ENCODE results near the gene SNRNP70. TPM values are rescaled to one million over a fixed set of nuclear protein-coding genes. Genes with fewer than 3 reads are reported as not detected.
"Not testable (repeated sequence)": the region's sequence is repeated elsewhere in the genome, so short reads cannot be mapped to it uniquely, and the experiment has no call there.

Gene SNRNP70
- polyA plus RNA-seq, 3 donors, result 27.4 to 360 (median 40.4) TPM

DNA sequence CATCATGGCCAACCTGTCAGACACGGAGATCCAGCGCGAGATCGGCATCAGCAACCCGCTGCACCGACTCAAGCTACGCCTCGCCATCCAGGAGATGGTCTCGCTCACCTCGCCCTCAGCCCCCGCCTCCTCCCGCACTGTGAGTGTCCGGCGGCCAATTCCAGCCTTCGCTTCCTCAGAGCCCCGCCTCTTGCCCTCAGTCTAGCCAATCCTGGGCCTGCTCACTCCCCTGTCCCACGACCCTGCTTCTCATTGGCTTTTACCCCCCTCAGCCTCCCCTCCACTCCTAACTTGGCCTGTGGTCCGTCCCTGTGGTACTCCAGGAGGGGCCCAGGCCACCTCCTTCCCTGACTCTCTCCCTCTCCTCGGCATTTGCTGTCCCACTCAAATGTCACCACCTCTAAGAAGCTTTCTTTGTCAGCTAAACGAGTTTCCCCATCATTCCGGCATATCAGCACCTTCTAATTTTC, 57.6 kb downstream of the SNRNP70 start:
- TF ChIP-seq, protein P1, sequence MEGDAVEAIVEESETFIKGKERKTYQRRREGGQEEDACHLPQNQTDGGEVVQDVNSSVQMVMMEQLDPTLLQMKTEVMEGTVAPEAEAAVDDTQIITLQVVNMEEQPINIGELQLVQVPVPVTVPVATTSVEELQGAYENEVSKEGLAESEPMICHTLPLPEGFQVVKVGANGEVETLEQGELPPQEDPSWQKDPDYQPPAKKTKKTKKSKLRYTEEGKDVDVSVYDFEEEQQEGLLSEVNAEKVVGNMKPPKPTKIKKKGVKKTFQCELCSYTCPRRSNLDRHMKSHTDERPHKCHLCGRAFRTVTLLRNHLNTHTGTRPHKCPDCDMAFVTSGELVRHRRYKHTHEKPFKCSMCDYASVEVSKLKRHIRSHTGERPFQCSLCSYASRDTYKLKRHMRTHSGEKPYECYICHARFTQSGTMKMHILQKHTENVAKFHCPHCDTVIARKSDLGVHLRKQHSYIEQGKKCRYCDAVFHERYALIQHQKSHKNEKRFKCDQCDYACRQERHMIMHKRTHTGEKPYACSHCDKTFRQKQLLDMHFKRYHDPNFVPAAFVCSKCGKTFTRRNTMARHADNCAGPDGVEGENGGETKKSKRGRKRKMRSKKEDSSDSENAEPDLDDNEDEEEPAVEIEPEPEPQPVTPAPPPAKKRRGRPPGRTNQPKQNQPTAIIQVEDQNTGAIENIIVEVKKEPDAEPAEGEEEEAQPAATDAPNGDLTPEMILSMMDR (IDR thresholded peaks at IDR 0.05), result no peak
- no peak overlapping the region for H3K27ac ChIP-seq (ENCODE audit: low read depth in 1 of 2, low read length in 2 of 2)
- Mint-ChIP-seq H3K27me3 (ENCODE audit: low read depth in 3 of 3) (peaks cover 29 to 39% (median 37%) of the 10 kb centered on the region in 3 donors), H3K27ac (no peak overlapping the region), H3K4me1 (peaks cover 17% of the 10 kb centered on the region), H3K36me3 (no peaks in the 10 kb centered on the region), H3K4me3 (peak overlapping the region; percentile 70 to 90), H3K9me3 (peaks cover 0 to 4% (median 0%) of the 10 kb centered on the region in 7 donors)
- intact Hi-C loops (cut with micrococcal nuclease), result no loop called here
- H3K9ac ChIP-seq (ENCODE audit: insufficient read depth, low read length, poor library complexity, severe bottlenecking), result no peak overlapping the region
- H3K79me2 ChIP-seq (ENCODE audit: insufficient read depth, low read length), result no peaks in the 10 kb centered on the region
- H3K9me3 ChIP-seq (replicated peaks in 1 of 2; ENCODE audit: control insufficient read depth in 1 of 2, insufficient read depth in 1 of 2, low read length in 2 of 2), result no peaks in the 10 kb centered on the region
- peaks cover 0 to 11% of the 10 kb centered on the region in 2 donors for H3K27me3 ChIP-seq (ENCODE audit: control insufficient read depth in 2 of 2, insufficient read depth in 2 of 2, low read length in 2 of 2)
- H2AFZ ChIP-seq (ENCODE audit: insufficient read depth, low read depth, low read length, poor library complexity, severe bottlenecking), result peak overlapping the region; percentile 81
- peak overlapping the region in 2 of 3 experiments; percentile 19 to 71 for H3K4me3 ChIP-seq (replicated peaks in 1 of 3; ENCODE audit: low read depth in 2 of 3, low read length in 3 of 3)
- 4% methylated on average over 21 of the region's 21 CpGs for WGBS (ENCODE audit: insufficient coverage)
- H3K4me2 ChIP-seq (replicated peaks; ENCODE audit: extremely low read depth, low read length, poor library complexity, severe bottlenecking), result peak overlapping the region; percentile 84
- H4K20me1 ChIP-seq (ENCODE audit: insufficient read depth, low read length), result no peaks in the 10 kb centered on the region
- no peaks in the 10 kb centered on the region for H3K36me3 ChIP-seq (replicated peaks in 1 of 2; ENCODE audit: control insufficient read depth in 1 of 2, insufficient read depth in 2 of 2, low read length in 2 of 2)
- peaks cover 12 to 16% of the 10 kb centered on the region in 2 donors for H3K4me1 ChIP-seq (ENCODE audit: control insufficient read depth in 1 of 2, insufficient read depth in 2 of 2, low read length in 2 of 2)
- peak; percentile 60 to 74 (median 62) for DNase-seq

DNA sequence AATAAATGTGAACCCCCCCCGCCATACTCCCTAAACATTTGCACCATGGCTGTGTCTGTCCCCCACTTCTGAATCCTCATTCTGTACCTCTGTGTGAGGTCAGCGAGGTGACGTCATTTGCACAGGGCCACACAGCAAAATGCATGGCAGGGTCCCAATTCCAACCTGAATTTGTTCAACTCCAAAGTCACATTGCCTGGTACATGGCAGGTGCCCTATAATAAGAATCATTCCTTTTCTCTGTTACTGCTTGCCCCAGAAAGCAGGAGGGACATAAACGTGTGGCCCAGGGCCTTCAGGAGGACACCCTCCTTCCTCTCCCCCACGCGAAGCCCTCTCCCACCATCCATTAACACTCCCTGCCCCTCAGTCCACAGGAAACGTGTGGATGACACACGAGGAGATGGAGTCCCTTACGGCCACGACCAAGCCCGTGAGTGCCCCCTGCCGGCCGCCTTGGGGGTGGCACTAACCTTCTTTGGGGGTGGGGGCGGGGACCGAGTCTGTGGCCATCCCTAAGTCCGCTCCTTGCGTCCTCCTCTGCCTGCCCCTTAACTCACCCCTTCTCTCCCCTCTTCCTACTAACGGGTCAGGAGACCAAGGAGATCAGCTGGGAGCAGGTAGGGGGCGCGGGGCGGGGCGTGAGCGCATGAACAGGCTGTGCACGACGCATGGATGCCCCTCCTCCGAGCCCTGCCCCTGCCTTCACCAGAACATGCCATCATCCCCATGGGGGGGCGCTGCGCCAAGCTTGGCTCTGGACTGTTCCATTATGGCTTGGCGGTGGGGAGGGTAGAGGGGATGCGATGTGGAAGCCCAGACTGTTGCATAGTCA, 60.5 kb downstream of the SNRNP70 start:
- Histone ChIP-seq H2AFZ (ENCODE audit: insufficient read depth, low read depth, low read length, poor library complexity, severe bottlenecking) (no peak overlapping the region), H4K20me1 (ENCODE audit: insufficient read depth, low read length) (no peaks in the 10 kb centered on the region), H3K4me3 (replicated peaks in 1 of 3; ENCODE audit: low read depth in 2 of 3, low read length in 3 of 3) (no peak overlapping the region), H3K79me2 (ENCODE audit: insufficient read depth, low read length) (no peaks in the 10 kb centered on the region), H3K27me3 (ENCODE audit: control insufficient read depth in 2 of 2, insufficient read depth in 2 of 2, low read length in 2 of 2) (peaks cover 7 to 40% of the 10 kb centered on the region in 2 donors), H3K36me3 (replicated peaks in 1 of 2; ENCODE audit: control insufficient read depth in 1 of 2, insufficient read depth in 2 of 2, low read length in 2 of 2) (no peaks in the 10 kb centered on the region), H3K27ac (ENCODE audit: low read depth in 1 of 2, low read length in 2 of 2) (no peak overlapping the region), H3K9me3 (replicated peaks in 1 of 2; ENCODE audit: control insufficient read depth in 1 of 2, insufficient read depth in 1 of 2, low read length in 2 of 2) (peaks cover 8 to 18% of the 10 kb centered on the region in 2 donors), H3K9ac (ENCODE audit: insufficient read depth, low read length, poor library complexity, severe bottlenecking) (no peak overlapping the region), H3K4me1 (ENCODE audit: control insufficient read depth in 1 of 2, insufficient read depth in 2 of 2, low read length in 2 of 2) (peaks cover 34 to 39% of the 10 kb centered on the region in 2 donors), H3K4me2 (replicated peaks; ENCODE audit: extremely low read depth, low read length, poor library complexity, severe bottlenecking) (peak overlapping the region; percentile 32)
- Mint-ChIP-seq H3K27ac (peak overlapping the region in 1 of 7 donors; percentile 36), H3K36me3 (peaks cover 0 to 4% of the 10 kb centered on the region in 2 donors), H3K4me3 (peak overlapping the region in 1 of 2 donors; percentile 68), H3K4me1 (peaks cover 39% of the 10 kb centered on the region), H3K27me3 (ENCODE audit: low read depth in 3 of 3) (peaks cover 55 to 64% (median 57%) of the 10 kb centered on the region in 3 donors), H3K9me3 (peaks cover 2 to 21% (median 11%) of the 10 kb centered on the region in 7 donors)
- 9% methylated on average over 20 of the region's 30 CpGs for WGBS (ENCODE audit: insufficient coverage)
- DNase-seq, result peak; percentile 60 to 78 (median 63)
- TF ChIP-seq, protein P1 (IDR thresholded peaks at IDR 0.05), result peak; percentile 89
- intact Hi-C loops (cut with micrococcal nuclease), result loop anchor here (2.0 to 5.0 kb wide), 3 partner anchors 33 to 49 kb away; partner anchors contain the start of gene LIN7B (in 1 of the 2)

DNA sequence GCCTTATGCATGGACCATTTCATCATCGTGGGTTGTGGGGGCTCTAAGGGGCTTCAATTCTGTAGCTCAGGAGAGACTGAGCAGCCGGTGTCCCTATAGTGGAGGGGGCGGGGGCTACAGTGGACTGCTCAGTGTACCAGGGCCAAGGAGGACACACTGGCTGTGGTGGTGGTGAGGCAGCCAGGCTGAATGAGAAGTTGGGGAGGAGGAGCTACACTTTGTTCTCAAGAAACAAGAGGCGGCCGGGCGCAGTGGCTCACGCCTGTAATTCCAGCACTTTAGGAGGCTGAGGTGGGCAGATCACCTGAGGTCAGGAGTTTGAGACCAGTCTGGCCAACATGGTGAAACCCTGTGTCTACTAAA, 61.1 kb downstream of the SNRNP70 start:
- H3K4me3 ChIP-seq (replicated peaks in 1 of 3; ENCODE audit: low read depth in 2 of 3, low read length in 3 of 3); H4K20me1 ChIP-seq (ENCODE audit: insufficient read depth, low read length); H3K4me2 ChIP-seq (replicated peaks; ENCODE audit: extremely low read depth, low read length, poor library complexity, severe bottlenecking); H3K27ac ChIP-seq (ENCODE audit: low read depth in 1 of 2, low read length in 2 of 2); H3K27ac Mint-ChIP-seq; H3K36me3 Mint-ChIP-seq; H3K79me2 ChIP-seq (ENCODE audit: insufficient read depth, low read length); DNase-seq; H3K36me3 ChIP-seq (replicated peaks in 1 of 2; ENCODE audit: control insufficient read depth in 1 of 2, insufficient read depth in 2 of 2, low read length in 2 of 2); H2AFZ ChIP-seq (ENCODE audit: insufficient read depth, low read depth, low read length, poor library complexity, severe bottlenecking); H3K9ac ChIP-seq (ENCODE audit: insufficient read depth, low read length, poor library complexity, severe bottlenecking): not testable (repeated sequence)
- 55% methylated on average over 7 of the region's 7 CpGs for WGBS (ENCODE audit: insufficient coverage)
- intact Hi-C loops (cut with micrococcal nuclease), result loop anchor here (2.0 to 5.0 kb wide), 3 partner anchors 34 to 50 kb away; partner anchors contain the start of gene LIN7B (in 1 of the 2)
- peaks cover 13 to 23% of the 10 kb centered on the region in 2 donors for H3K9me3 ChIP-seq (replicated peaks in 1 of 2; ENCODE audit: control insufficient read depth in 1 of 2, insufficient read depth in 1 of 2, low read length in 2 of 2)
- Mint-ChIP-seq H3K4me3 (peak overlapping the region in 1 of 2 donors; percentile 46), H3K27me3 (ENCODE audit: low read depth in 3 of 3) (peaks cover 61 to 70% (median 62%) of the 10 kb centered on the region in 3 donors), H3K4me1 (peaks cover 43% of the 10 kb centered on the region), H3K9me3 (peaks cover 2 to 27% (median 13%) of the 10 kb centered on the region in 7 donors)
- H3K4me1 ChIP-seq (ENCODE audit: control insufficient read depth in 1 of 2, insufficient read depth in 2 of 2, low read length in 2 of 2), result peaks cover 40 to 45% of the 10 kb centered on the region in 2 donors
- peaks cover 12 to 46% of the 10 kb centered on the region in 2 donors for H3K27me3 ChIP-seq (ENCODE audit: control insufficient read depth in 2 of 2, insufficient read depth in 2 of 2, low read length in 2 of 2)

Measured in CD14-positive monocyte (primary cell).